ENCODE results near the gene UNC13D.
"Not testable (repeated sequence)": the region's sequence is repeated elsewhere in the genome, so short reads cannot be mapped to it uniquely, and the experiment has no call there.

UNC13D gene

DNA sequence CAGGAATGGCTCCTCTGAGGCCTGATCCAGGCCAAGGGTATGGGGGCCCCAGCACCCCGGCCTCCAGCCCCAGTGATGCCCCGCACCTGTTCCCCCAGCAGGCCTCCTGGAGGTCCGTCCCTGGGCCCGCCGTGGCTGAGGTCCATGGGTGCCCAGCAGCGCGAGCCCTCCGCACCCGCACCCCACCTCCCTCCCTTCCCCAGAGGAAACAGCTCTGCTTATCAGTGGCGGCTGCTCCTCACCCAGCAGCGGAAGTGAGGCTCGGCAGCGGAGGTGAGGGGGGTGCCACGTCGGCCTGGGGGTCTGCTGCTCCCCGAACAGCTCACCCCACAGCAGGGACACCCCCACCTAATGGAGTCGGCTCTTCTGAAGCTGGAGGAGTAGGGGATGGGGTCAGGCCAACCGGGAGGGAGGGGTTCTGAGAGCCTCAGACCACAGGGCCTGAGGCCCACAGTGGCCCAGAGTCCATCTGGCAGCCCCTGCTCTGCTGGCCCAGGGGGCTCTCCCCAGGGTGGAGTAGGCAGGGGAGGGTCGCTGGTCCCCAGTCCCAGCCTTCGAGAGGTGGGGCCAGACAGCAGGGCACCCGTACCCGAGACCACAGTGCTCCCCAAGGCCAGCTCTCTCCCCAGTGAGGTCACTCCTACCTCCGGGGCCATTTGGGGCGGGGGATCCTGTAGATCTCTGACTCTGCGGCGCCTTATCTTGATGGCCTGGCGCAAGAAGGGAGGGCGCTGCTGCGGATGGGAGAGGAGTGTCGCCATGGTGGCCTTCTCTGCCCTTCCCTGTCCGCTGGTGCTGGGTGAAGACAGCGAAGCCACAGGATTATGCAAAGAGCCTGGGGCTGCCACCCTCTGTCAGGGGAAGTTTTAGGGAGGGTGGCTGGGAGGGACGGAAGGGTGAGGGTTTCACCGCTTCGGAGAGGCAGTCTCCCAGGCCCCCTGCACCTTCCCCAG is at the start of gene UNC13D:
TSS of gene UNC13D (minus strand) at position 828 of the 953 bp plus-strand sequence. CDS start at position 761, 67 bp downstream.
- DNase-seq = no peak

DNA sequence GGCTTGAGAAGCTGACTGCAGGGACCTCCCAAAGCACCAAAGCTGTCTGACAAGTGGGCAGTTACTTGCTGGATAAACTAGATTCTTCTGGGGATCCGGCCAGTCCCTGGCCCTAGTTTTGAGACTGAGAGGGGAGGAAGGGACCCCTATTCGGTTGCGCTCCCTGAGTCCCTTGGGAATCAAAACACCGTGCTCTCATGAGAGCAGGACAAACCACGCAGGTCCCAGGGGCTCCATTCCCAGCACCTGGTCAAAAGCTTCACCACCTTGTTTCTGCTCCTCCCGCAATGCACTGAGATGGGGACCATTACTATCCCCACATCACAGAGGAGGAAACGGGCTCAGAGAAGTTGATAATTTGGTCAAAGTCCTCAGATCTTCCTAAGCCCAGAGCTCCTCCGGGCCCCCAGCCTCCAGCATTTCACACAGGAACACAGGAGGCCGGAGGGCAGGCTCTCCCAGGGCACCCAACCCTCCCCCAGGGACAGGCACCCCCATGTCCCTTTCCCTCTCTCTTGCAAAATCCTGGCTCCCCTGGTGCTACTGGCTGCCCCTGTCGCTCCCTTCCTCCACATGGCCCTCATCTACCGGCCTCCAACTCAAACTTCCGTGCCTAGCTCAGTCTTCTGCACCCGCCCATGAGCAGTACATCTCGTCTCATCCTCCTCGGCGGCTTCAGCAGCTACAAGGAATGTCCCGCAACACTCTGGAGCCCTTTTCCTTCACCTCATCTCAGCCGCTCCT is 49.3 kb upstream of the UNC13D start:
- DNase-seq = no peak

DNA sequence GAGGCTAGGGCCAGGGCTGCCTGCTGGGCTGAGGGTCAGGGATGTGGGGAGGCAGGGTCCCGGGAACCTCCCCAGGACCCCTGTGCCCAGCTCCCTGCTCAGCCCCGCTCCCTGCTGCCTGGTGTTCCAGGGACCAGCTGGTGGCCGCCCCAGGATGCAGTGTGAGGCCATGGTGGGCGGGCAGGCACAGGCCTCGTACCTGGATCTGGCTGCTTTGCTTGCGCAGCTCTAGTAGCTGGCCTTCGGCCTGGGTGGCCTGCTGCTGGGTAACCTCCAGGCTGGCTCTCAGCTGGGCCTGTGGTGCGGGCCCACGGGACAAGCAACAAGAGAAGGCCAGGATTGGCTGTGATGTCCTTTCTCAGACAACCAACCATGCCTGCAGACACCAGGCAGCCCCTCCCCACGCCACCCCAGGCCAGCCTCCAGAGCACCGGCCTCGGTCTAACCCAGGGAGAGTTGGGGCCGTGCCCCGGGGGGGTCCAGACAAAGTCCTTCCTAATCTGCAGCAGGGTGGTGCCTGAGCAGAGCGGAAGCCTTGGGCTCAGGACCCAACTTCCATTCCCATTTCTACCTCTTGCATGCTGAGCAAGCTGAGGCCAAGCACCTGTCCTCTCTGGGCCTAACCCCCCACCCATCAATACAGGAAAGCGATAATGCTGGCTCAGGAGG is 48.5 kb upstream of the UNC13D start:
- no peak for DNase-seq

DNA sequence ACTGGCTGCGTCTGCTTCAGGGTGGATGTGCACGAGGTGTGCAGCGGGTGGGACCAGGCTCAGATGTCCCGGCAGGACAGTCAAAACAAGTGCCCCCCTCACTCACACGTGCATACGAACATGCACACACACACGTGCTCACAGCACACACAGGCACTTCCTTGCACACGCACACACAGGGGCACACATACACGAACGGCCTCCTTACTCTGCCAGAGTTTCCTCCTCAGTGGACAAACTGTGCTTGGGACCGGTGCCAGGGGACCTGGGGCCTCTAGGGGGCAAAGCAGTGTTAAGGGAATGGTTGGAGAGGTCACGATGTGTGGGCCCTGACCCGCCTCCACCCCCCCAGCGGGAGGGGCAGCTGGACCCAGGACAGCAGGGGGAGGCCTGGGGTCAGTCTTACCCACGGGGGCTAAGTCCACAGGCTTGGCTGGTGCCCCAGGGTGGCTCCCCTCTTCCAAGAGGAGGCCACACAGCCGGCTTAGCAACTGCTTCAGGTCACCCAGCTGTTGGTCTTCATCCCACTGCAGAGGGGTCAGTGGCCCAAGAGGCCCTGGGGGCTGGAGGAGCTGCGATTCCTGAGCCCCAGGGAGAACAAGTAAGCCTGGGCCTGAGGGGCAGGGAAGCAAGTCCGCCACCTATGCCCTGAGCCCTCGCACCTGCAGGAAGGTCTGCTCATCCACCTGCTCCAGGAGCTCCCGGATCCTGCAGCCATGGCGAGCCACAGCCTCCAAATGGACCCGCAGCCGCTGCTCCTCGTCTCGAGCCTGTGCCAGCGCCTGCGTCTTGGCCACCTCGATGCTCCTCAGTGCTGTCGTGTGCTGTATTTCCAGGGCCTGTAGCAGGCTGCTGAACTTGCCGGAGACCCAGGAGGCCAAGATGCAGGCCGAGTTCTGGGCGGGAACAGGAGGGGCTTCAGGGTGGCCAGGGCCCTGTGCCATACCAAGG is 47.7 kb upstream of the UNC13D start:
- no peak for DNase-seq

DNA sequence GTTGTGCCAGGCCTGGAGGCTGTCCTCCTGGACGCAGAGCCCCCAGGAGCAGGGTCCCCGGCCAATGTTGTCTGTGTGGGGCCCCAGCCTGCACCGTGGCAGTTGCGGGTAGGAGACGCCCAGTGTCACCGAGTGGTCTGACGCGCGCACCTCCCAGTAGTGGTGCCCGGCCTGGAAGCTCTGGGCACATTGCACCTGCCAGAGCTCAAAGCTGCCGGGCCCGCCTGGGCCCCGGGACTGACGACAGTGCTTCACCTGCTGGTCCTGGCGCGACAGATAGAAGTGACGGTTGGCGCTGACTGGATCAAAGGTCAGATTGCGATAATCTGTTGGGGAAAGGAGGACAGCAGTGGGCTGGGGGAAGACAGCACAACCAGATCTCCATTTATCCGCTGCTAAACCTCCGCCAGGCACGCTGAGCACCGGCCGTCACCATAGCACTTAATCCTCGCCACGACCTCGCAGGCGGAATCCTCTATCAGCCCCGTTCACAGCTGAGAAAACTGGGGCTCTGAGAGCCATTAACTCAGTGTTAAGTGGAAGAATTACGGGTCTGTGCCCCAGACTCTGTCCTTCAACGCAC is 46.9 kb upstream of the UNC13D start:
- DNase-seq = no peak

DNA sequence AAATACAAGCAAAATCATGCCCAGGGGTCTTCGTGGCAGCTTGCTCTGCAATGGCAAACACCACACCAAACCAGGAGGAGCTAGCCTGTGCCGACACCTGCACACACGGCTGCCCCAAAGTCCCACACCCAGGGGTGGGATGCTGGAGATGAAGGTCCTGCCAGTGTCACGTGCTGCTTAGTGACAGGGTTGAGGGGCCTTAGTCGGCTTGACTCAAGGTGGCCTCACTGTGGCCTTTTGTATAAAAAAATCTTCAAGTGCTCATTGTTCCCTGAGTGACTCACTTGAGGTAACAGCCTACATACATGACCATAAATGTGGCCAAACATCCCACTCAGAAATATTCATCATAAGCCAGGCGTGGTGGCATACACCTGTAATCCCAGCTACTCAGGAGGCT is 45.2 kb upstream of the UNC13D start:
- no peak for DNase-seq

DNA sequence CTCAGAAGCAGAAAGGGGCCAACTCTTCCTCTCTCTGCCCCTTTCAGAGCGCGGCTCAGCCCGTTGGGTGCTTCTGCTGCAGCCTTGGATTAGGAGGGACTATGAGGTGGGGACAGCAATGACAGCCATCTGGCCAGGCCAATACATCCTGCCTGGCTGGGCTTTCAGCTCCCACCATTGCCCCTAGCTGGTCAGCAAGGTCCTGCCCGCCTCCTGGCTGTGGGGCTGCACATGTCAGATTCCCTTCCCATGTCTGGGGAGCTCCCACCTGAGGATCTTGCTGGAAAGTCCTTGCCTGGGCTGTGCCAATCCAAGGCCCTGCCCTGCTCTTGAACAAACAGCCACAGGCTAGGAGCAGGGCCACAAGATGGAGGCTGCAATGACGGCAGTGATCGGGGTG is 44.3 kb upstream of the UNC13D start:
- no peak for DNase-seq

DNA sequence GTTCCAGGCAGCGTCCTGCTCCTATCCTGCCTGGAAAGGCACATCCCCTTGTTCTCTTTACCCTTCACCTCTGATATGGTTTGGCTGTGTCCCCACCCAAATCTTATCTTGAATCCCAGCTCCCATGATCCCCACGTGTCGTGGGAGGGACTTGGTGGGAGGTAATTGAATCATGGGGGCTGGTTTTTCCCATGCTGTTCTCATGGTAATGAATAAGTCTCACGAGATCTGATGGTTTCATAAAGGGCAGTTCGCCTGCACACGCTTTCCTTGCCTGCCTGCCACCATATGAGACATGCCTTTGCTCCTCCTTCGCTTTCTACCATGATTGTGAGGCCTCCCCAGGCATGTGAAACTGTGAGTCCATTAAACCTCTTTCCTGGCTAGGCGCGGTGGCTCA is 41.7 kb upstream of the UNC13D start:
- DNase-seq = not testable (repeated sequence)

DNA sequence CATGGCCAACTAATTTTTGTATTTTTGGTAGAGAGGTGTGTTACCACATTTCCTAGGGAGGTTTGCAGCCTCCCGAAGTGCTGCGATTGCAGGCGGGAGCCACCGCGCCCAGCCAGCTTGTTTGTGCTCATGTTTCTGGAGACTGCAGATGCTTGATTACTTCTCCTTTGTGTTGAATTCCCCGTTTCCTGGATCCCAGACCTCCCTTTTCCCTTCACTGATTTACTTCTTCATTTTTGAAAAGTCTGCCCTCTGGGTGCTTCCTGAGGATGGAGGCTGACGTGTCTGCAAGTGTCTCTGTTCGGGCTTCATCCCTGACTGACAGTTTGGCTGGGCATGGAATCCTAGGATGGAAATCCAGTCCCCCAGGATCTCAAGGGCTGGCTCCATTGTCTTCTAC is 41.2 kb upstream of the UNC13D start:
- DNase-seq = no peak

DNA sequence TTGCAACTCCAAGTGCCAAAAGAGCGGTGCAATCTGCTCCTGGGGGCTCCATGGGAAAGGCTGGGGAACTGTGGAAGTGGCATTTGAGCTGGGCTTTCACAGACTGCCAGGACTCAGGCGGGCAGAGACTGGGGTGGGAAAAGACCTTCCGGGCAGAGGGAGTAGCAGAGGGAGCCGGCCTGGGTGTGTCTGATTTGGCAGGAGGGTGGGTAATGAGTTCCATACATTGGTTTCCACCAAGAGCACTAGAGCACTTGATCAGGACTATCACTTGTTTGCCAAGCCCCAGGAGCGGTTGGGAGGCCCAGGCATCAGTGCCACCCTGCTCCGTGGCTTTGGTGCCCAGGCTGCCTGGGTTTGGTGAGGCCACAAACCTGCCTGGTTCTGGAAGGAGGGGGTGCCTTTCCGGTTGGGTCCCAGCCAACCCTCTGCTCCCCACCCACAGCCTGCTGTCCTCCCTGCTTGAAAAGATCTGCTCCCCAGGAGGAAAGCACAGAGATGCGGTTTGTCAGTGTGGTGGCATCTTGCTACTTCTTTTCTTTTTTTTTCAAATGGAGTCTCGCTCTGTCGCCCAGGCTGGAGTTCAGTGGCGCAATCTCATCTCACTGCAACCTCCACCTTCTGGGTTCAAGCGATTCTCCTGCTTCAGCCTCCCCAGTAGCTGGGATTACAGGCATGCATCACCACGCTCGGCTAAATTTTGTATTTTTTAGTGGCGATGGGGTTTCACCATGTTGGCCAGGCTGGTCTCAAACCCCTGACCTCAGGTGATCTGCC is 37.7 kb upstream of the UNC13D start:
- DNase-seq = no peak

DNA sequence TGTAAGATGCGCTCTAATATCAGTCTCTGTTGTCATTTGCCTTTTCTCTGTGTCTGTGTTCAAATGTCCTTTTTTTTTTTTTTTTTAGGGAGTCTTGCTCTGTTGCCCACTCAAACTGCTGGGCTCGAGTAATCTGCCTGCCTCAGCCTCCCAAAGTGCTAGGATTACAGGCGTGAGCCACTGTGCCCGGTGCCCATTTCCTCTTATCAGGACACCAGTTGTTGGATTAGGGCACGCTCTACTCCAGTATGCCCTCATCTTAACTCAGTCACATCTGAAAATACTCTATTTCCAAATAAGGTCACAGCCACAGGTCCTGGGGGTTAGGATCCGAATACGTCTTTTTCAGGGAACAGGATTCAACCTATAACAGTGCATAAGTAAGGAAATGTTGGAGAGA is 36.1 kb upstream of the UNC13D start:
- DNase-seq = no peak

DNA sequence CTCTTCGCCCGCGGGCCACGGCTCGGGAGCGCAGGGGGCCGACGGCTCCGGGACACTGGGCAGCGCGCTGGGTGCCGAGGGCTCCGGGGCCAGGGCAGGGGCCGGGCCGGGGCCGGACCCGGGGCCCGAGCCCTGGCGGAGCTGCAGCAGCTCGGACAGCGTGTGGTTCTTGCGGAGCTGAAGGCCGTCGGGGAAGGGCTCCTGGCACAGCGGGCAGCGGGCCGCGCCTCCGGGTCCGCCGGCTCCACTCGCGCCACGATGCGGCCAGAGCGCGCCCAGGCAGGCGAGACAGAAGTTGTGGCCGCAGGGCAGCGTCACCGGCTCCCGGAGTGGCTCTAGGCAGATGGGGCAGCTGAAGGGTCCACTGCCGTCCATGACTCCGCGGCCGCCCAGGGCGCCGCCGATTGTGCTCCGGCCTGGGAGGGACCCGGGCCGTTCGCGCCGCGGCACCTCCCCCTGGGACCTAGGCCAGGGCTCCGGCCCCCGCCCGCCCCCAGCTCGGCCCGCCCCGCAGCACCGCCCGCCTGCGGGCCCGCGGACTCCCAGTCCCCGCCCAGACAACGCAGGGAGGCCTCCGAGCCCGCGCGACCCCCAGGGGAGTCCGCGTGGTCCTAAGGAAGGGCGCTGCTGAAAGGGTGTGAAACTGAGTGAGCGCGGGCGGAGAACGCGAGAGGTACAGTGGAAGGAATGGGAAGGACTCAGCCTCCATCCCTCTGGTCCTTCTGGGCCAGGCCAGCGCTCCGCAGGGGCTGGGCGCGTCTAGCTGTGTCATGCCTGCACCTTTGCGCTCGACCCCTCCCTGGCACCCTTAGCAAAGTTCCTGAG is 34.2 kb upstream of the UNC13D start, which contains the start of gene TRIM47:
TSS of gene TRIM47 (minus strand) at position 408 of the 825 bp plus-strand sequence. CDS start at position 375, 33 bp downstream.
- DNase-seq = no peak

DNA sequence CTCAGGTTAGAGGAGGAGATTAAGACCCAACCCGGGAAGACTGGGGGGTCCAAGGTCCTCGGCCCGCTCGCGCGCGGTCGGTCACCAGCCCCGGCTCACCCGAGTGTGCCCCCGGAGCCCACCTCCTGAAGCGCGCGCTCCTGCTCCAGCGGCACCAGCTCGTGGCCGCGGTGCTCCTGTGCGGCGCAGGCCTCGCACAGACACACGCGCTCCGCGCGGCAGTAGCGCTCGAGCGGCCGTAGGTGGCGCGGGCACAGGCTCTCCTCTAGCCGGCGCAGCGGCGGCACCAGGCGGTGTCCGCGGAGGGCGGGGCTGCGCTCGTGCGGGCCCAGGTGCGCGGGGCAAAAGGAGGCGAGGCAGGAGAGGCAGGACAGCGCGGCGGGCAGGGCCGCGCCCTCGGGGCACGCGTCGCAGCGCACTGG is 33.6 kb upstream of the UNC13D start:
- DNase-seq = peak; percentile 41

DNA sequence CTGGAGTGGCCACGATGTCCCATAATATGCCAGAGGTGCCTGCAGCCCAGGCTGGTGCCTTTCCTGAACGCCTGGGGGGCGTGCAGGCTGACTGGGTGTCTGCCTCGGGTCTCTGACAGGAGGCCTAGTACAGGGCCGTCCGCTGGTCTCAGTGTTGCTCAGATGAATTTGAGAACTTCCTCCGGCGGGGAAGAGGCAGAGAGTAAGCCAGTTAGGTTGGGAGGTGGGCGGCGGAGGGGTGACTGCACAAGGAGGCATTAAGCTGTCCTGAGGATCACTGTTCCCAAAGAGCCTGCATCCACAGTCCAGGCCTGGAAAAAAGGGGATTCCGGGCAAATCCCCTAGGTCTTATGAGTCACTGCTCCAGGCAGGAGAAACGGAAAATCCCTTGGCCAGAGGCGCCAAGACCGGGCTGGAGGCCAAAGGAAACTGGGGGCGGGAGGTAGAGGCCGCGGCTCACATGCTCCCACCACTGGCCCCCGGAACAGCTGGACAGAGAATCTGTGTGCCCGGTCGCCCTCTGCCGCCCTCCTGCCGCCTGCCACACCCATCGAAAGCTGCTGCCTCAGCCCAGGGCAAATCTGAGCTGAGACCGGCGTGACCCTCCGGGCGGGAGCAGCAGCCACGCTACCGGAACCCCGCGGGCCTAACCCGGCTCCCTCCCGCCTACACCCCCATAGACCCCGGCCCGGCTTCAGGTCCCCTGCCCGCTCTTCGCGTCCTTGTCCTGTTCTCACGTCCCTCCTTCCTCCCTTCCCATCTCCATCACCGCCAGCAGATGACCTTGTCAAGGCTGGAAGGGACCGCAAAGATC is 32.9 kb upstream of the UNC13D start:
- DNase-seq = no peak

DNA sequence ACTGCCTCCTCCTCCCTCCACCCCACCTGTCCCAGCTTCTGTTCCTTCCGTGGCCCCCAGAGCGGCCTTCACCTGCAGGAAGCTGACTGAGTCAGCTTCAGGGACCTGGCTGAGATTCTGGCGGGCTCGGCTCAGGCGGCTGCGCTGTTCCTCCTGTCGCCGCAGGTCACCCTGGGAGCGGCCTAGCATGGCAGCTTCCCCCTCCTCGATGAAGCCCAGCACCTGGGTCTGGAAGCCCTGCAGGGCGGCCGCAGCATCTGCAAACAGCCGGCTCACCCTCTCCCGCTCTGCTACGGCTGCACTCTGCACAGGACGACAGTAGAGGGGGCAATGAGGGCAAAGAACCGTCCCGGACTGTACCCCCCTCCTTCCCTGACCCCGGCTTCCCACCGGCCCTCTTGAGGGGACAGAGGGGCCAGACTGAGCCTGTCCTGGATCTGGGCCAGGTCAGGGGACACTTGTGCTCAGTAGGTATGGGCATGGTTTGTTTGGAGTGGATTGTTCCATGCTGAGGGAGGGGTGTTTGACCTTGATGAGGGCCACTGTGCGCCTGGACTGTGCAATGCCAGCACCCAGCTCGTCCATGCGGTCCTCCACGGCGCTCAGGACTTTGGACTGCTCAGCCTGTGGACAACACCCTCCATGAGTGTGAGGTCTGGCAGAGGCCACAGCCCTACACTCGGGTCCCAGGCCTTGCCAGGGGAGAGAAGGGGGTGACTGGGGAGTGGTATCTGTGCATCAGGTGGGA is 32.2 kb upstream of the UNC13D start:
- DNase-seq = no peak

DNA sequence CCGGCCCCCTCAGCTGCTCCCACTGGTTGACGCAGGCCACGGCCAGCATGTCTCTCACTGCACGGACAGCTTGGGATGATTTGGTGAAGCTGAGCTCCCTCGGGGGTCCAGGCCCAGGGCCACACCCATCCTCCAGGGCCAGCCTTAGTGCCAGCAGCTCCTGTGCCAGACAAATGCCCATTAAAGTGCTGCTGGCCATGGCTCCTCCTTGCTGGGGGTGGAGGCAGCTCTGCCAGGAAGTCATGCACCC is 31.7 kb upstream of the UNC13D start:
- DNase-seq = no peak

DNA sequence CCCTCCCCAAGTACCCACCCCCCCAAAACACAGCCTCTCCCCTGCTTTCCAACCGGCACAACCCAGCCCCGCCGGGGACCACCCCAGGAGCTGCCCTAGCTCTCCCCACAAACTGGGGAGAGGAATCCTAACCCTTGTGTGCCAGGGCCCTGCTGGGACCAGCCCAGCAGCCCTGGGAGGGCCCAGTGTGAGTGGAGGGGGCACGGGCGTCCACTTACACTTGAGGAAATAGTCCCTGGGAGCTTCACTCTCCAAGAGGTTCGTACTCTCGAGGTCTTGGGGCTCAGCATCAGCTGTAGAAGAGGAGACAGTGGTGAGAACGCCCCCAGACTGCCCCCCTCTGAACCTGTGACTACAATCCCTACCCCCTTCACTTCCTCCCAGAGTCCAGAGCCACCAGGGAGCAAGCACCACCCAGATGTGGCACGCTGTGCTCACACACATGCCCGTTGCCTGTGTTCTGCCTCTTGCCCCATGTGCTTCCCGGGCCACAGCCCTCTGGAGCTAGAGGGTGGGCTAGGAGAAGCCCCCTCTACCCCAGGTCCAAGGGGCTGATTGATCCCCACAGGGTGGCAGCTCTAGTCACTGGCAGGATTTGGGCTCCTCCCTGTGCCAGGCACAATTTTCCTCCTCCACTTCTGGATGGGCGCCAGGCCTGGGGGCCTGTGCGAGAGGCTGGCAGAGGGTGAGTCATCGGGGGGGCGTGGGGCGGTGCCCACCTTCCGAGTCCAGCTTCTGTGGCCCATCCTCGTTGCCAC is 31.2 kb upstream of the UNC13D start:
- DNase-seq = no peak

Measured in NCI-H2227 treated with DMSO at 0.1 percent for 48 hours (cell line).